WI38 (cell line): ENCODE measurements around the gene UTY.

ENCODE experiments used
- H3K4me3 ChIP-seq: 2 replicates; pipeline ENCODE4 v1.5.1; 2011; ENCODE audit warnings: low read depth, mild to moderate bottlenecking, control low read depth, low read length
- CTCF ChIP-seq: IDR thresholded peaks from 2 replicates; pipeline ENCODE4 v1.5.1; 2012; ENCODE audit warnings: low read depth, mild to moderate bottlenecking, control low read depth, low read length

The UTY gene

DNA sequence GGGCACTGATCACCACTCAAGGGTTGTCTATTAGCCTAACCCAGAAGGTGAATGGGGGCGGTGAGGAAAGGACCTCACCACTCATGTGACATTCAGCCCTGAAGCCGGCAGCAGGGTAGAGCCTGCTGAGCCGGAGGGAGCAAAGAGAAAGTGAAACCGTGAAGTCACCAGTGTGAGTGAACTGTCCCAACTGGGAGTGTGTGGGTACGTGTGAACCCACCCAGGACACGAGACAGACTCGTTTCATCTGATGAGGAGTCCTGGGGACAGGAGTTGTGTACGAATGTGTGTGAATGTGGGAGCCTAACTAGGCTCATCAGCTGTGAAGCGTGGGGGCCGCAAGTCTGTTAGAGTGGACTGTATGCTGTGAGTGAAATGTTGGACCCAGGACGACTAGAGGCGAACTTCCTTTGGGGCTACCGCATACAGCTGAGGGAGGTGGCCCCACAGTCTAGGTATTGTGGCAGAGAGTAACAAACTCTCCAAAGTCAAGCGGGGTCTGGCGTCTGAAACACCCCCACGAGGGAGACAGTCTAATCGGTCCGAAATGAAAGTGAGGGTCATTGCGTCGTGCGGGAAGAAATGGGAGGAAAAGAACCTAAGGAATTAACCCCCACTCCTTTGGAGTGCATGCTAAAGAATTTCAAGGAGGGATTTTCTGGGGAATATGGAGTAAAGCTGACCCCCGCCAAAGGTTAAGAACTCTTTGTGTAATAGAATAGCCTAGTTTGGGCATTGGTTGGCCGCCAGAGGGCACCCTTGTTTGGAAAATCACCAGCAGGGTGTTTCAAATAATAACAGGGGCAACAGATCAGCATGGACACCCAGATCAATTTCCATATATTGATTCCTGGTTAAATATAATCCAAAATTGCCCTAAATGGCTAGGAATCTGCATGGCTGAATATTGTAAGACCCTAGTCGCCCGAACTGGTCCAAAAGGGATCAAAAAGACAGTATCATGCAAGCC lies 43.6 kb downstream of the UTY start:
- no peak overlapping the region for H3K4me3 ChIP-seq
- TF ChIP-seq CTCF = no peak

DNA sequence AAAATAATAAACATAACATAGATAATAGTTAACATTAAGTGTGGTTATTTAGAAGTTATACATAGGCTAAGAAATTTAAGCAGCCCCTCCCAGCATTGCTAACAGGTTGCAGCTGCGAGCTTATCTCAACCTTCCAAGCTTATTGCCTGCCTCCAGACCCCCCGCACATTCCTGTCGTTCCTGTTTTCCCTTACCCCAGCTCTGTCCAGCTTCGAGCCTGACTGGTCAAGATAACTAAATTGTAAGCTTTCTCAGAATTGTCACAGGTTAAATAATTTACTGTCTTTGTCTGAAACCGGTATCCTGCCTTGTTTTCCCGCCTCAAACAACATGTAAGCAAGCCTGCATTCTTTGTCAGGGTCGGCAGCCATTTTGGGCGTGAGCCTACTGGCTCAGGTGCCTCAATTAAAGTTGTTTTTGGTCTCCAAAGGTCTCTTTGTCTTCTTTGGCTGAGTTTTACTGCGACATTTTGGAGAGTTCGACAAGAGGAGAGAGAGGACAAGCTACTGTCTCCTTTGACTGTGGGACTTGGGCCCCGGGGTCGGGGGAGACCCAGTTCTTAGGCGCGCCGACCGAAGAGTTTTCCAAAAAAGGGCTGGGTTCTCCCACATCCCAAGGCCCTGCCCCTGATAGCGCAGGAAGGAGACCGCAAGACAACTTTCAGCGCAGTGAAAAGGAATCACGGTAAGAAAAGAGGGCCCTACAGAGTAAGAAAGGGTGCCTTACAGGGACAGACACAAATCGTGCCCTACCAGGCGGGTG lies 44.4 kb downstream of the UTY start:
- no peak overlapping the region for H3K4me3 ChIP-seq
- TF ChIP-seq CTCF = no peak

- no peak for TF ChIP-seq CTCF
- H3K4me3 ChIP-seq = no peak overlapping the region
Measured at GRCh38 chrY:13432293-13433025, 47.4 kb downstream of the UTY start.

DNA sequence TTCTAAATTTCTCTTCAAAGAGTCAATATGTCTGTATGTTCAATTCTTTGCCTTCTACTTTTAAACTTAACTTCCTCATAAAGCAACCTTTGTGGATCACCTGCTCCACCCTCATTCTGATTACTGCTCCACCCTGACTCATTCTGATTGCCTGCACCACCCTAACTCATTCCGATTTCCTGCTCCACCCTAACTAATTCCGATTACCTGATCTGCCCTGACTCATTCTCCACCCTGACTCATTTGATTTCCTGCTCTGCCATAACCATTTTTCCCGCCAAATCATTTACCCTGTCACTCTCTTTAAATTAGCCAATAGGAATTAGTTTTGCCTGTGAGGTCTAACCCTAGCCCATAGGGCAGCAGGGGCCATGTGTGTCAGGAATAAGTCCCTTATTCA lies 50.3 kb downstream of the UTY start:
- TF ChIP-seq CTCF = no peak
- H3K4me3 ChIP-seq = no peak overlapping the region

DNA sequence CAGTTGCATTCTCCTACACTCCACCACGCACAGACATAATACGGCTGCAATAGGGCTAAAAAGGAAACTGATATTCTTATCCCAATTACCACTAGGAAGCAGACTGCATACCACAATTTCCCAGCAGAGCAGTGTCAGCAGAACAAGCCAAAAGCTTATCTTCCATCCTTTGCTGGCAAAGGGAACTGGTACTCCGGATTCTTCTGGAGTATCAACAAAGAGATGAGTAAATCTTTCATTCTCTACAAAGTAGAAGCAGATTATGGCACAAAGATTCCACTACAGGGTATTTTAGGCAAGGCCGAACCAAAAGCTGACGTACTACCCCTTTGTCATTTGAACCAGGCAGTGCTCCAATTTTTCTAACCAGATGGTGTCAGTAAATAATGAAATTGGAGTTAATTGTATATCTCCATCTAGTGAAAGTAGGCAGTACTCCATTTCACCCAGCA lies 56.5 kb downstream of the UTY start:
- TF ChIP-seq CTCF = no peak
- H3K4me3 ChIP-seq = no peak overlapping the region

DNA sequence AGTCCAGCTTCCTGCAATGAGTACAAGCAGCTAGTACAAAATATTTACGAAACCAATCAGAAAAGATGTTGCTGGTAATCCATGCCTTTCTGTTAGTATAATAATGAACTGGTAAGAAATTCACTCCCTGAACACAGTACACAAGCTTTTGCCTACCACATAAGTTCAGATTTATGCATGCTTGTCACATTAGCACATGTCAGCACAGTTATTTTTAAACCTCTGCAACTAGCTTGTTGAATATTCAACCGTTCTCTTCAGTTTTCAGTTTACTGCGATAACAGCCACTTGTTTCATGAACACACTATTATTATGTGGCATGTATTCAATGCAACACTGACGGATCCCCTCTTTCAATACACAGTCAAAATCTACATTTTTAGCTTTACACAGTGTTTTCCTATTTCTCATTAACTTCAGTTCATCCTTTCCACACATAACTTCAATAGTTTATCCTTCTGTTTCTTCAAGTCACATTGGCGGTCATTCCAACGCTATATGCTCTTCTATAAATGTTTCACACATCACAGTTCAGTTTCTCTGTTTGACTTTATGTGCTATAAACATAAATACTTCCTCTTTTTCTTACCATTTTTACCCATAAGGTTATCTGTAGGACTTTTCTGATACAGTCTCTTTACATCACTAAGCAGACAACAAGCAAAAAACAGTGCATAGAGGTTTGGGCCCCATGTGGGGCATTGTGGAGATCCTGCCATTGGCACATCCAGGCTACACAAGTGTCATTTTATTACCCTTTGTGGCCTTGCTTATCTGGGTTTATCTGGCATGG lies 62.8 kb downstream of the UTY start:
- no peak for TF ChIP-seq CTCF
- no peak overlapping the region for H3K4me3 ChIP-seq
